SKM-1 (cell line): ENCODE measurements around the gene HIVEP3.

Experiments used
- DNase-seq: peaks from one replicate; lab custom pipeline; 2025; ENCODE audit not compliant: unreplicated experiment; lab: John Stamatoyannopoulos, UW

The HIVEP3 gene

DNA sequence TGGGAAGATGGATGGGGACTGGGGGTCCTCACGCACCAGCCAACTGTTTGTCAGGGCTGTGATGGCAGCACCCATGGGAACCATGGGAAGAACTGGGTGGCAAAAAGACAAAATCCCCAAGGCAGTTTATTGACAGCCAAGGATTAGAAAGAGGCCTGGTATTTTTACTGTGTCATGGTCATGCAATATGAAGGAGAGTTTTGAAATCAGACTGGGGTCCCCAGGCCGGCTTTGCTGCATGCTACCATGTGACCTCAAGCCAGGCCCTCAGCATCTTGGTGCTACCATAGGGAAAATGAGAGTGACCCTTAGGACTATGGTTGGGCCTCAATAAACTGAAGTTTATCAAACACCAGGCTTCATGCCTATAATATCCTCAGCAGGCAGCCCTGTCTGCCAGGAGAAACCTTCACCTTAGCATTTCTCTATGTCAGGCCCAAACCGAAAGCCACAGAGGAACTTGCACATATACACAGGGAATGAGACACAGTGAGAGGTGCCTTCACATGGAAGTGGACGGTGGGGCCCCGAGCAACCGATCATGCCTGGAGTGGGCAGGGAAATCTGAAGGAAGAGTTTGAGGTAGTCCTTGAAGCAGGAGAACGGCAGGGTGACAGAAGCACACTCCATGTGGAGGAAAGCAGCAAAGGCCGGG, 203.2 kb downstream of the HIVEP3 start:
- no peak for DNase-seq

DNA sequence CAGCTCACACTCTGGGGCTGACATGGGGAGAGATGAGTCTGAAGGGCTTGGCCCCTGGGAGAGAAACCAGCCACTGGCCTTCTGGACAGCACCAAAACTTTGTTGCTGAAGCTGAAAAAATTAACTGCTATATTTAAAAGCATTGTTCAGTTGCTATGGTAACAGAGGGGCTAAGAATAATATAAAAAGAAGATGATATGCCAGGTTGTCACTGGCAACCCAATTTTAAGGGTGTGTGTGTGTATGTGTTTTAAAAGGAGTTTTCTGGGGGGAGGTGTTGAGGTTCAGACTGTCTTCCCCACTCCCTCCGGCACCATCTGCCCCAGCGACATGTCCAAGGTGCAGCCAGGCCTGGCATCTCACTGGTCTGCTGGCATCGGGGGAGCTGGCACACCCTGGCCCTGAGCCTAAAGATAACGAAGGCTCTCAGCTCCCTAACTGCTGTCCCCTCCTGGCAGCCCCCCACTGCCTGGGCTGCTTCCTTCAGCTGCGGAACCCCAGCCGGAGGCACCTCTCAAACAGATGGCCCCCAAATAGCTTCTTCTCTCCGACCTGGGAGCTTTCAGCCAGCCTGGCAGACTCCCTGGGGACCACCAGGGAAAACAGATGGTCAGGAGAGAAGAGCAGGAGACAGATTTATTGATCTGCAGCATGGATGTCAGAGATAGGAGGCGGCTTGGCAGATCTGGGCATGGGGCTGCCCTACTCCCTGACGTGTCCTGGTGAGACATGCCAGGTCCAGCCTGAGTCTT, 203.9 kb downstream of the HIVEP3 start:
- no peak for DNase-seq

DNA sequence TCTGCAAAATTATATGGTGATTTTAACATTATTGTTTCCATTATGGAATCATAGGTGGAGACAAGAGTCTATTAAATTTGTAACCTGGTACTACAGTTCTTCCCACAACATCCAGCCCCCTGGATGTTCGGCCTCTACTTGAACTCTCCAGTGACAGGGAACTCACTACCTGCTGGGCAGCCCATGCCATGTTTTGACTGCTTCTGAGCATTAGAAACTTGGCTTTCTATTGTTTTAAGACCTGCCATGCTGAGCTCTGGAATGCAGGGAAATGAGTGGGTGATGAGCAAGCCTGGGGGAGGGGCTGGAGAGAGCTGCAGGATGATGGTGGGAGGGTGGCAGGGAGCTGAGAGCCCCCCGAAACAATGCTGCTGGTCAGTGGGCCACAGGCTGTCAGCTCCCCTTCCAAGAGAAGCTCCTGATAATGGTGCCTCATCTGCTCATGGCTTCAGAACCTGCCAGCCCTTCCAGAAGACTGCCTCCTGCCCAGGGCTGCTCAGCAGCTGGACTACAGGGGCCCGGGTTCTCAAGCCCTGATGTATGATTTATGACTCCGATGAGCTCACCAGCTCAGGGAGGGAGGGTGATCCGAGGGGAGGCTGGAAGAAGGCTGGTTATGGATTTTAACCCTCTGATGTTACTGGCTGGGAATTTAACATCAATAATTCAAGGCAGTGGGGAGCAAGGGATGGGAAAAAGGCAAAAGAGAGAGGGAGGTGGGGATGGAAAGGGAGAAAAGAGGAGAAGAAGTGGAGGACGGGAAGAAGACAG, 205.0 kb downstream of the HIVEP3 start:
- no peak for DNase-seq

DNA sequence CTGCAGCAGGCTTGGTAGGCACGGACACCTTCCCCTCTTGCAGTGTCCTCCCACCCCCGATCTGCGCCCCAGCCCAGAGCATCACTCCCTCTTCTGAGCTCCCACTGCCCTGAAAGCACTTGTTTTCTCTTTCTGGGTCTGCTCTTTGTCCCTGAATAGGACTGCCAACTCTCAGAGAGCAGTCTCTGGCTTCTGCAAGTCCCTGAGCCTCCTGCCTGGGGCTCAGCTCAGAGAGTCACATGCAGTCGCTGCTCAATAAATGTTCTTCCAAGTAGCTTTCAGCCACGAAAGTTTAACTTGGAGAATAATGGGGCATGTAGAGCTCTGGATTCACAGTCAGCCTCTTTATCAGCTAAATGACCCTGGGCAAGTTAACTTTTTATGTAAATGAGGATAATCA, 205.6 kb downstream of the HIVEP3 start:
- DNase-seq = no peak

DNA sequence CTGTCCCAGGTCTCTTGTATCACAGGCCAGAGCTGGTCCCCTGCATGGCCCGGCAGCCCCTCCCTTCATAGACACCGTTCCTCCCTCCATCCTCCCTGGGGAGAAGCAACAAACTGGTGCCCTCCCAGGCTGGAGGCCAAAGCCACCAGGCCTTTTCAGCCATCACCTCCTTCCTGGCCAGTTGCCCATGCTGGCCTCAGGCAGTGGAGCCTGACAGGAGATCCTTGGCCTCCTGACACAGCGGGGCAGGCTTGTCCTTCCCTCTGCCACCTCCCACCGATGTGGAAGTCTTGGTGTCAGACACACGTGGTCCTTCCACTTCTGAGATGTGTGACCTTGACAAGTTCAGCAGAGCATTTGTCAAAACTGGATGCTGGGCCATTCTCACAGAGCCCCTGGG, 206.0 kb downstream of the HIVEP3 start:
- DNase-seq = no peak

DNA sequence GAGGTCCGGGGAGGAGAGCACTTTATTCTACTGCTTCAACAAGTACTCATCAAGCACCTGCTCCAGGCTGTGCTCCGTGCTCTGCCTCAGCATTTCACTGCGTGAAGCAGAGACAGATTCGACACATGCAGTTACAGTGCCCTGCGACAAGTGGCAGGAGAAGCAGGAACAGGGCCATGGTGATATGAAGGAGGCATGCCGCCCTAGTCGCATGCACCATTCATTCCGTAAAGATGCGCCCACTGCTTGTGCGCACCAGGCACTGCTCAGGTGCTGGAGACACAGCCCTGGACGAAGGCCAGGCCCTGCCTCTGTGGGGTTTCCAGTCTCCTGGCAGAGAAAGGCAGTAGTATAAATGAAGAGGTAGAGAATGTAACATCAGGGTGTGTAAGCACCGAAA, 206.6 kb downstream of the HIVEP3 start:
- no peak for DNase-seq

DNA sequence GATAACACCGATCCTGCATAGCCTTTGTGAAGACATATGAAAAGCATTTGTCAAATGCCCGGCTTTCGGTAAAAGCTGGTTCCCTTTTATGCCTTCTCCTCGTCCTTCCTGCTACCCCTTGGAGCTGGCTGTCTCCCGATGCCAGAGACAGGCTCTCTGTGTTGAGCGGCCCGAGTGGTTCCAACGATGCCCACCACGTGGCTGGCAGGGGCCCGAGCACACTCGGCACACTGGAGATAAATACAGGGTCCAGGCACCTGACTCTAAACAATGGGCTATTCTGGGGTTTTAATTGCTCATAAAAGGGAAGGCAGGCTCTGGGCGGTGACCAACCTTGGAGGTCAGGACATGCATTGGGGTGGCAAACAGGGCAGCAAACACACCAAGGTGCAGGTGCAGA, 207.1 kb downstream of the HIVEP3 start:
- no peak for DNase-seq

DNA sequence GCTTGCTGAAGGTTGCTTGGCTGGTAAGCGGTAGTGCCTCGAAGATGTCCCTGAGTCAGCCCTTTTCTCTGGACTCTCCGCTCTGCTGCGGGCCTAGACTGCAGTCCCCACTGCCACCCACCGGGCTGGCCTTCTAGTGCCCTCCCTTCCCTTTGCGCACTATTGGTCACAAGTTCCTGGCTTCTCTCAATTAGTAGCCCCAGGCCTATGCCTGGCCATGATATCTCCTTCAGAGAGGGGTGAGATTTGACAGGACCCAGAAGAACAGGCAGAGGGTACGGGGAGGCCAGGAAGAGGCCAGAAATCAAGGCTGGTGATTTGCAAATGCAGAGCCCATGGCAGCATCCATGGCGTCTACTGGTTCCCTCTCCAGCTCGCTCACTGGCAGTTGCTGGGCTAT, 207.7 kb downstream of the HIVEP3 start:
- no peak for DNase-seq

DNA sequence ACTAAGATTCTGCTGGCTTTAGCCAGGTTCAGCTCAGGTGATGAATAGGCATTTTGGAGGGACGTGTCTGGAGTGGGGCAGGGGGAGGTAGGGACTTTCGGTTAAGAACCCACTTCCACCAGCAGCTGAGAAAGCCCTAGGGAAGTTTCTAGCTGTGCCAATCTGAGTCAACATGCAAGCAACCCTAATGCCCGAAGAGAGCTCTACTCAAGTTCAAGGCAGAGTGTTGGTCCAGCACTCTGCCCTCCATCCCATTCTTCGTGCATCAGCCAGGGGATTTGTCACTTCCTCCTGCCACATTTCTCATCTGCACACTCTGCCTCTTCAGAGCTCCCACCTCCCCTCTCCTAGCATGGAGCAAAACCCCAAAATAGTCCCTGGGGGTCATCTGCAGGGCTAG, 208.8 kb downstream of the HIVEP3 start:
- no peak for DNase-seq

DNA sequence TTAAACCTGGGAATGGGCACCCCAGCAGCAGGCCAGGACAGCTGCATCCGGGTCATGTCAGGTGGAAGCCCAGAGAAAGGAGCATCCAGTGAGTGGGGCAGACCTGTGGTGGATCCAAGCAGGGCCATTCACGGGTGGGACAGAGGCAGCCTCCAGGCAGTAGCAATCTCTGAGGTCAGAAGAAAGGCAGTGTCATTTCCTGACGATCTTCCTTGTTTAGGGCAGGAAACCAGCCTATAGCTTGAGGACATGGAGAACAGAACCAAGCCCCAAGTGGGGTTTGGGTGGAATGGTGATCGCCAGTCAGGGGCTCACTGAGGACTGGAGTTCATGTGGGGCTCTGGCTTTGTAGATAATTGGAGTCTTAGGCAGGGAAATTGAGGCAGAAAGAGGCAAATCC, 209.4 kb downstream of the HIVEP3 start:
- no peak for DNase-seq

DNA sequence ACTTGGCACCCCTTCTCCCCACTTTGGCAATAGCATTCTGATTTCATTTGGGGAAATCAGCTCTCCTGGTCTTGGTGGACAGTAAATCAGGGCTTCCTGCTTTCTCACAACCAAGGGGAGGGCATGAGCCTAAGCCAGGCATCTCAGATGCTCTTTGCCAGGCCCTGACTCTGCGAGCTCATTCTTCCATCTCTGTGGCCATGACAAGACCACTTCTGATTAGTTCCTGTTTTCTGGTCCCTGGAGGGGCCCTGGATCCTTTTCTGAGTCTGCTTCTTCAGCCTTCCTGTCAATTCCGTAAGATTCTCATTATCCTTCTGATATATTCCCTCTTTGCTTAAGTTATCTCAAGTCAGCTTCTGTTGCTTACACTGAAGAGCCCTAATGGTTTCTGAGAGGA, 210.4 kb downstream of the HIVEP3 start:
- DNase-seq = no peak

DNA sequence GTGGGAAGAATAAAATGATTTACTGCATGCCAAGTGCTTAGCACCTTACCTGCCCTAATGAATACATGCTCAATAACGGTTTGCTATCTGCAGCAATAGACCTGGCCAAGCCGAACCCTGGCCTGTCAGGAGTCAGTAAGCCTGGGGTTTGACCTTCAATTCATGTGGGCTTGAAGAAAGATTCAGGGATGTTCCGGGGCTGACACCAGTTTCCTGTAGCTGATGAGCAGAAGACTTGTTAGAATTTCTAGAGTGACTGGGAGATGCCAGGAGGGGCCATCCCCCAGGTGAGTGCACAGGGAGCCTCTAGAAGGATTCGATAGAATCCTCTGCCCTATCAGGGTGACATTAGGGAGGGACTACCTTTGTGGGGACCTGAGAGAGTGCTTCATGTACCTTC, 210.9 kb downstream of the HIVEP3 start:
- no peak for DNase-seq

DNA sequence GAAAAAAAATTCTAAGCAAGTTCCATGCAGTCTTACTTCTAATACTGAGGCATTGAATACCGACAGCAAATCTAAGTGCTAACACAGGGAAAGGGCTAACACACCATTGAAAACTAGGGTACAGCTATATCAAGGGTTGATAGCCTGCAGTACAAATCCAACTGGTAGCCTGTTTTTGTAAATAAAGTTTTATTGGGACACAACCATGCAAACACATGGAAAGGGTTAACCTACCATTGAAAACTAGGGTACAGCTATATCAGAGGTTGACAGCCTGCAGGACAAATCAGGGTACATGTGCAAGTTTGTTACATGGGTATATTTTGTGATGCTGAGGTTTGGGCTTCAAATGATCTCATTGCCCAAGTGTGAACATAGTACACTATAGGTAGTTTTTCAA, 212.9 kb downstream of the HIVEP3 start:
- DNase-seq = no peak

DNA sequence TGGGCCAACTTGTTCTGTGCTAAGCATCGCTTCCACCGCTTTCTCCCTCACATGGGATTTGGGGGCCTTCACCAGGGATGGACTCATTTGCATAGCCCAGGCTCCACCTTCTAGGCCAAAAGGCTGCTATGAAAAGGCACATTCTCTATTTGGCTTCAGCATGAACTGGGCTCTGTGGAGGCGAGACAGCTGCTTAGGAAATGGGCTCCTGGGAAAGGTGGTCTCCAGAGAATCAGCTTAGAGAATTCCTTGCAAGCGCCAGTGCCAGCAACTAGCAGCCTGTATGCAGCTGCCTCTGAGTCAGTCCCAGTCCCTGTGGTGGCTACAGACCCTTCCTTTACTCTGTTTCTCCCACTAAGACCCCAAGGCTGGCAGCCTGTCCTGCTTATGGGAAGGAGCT, 214.5 kb downstream of the HIVEP3 start:
- no peak for DNase-seq

DNA sequence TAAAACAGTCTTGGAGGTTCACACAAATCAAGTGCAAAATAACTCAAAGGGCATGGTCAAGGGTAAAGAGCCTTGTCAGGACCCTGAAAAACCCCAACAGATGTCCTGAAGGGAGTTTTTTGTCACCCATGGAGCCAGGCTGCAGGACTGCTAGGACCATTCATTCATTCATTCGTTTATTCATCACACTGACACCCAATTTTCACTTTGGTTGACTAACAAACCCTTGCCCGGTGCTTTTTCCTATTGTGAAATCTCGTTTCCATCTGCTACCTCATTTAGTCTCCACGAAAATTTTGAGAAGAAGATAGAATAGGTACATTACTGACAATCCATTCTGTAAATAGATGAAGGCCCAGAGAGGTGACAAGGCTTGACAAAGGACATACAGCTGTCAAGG, 216.0 kb downstream of the HIVEP3 start:
- DNase-seq = no peak

DNA sequence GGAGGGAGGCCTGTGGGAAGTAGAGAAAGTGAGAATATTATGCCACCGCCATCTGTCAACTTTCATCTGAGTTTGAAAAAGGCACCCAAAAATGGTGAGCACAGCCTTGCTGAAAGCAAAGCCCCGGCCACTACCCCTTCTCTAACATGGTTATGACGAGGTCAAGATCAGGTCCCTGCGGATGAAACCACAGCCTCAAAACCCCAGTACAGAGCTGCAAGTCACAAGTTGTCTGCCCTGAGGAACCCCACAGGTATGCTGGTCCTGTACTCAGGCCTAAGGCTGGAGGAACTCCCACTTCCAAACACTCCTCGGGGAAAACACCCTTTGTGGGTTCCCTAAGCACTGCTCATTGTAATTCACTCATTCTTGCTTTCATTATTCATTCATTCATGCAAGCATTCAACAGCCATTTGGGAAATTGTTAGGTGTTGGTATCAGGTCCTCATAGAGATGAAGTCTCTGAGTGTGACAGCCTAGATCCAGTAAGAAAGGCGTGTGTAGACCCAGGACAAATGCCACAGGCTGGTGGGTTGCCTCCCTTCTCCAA, 217.7 kb downstream of the HIVEP3 start:
- DNase-seq = no peak

DNA sequence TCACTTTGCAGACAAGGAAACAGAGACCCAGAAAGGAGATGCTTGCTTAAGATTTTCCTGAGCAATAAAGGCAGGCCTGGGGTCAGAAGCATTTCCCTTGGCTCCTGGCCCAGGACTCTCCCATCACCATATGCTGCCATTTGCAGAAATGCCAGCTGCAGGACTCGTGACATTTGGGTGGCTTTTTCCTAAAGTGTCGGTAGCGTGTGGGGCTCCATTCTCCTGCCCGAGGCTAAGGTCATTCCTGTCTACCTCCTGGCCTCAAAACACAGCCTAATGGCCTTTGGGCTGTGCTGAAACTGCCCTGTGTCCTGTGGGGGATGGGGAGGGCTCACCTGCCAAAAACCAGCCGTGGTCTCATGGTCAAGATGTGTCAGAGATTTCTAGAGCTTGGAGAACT, 218.1 kb downstream of the HIVEP3 start:
- no peak for DNase-seq

DNA sequence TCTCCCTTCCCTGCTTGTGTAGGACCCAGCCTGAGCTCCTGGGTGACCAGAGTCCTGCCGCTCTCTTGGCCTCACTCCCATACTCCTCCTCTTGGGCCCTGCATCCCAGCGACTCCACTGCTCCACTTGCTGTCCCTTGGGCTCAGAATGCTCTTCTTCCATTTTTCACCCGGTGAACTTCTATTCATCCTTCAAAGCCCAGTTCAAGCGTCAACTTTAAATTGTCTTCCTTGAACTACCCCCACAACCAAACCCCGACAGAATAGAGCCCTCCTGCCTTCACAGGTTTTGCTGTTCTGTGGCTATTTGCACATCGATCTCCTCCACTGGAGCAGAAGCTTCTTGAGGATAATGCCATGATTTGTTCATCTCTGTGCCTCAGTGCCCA, 218.9 kb downstream of the HIVEP3 start:
- no peak for DNase-seq

DNA sequence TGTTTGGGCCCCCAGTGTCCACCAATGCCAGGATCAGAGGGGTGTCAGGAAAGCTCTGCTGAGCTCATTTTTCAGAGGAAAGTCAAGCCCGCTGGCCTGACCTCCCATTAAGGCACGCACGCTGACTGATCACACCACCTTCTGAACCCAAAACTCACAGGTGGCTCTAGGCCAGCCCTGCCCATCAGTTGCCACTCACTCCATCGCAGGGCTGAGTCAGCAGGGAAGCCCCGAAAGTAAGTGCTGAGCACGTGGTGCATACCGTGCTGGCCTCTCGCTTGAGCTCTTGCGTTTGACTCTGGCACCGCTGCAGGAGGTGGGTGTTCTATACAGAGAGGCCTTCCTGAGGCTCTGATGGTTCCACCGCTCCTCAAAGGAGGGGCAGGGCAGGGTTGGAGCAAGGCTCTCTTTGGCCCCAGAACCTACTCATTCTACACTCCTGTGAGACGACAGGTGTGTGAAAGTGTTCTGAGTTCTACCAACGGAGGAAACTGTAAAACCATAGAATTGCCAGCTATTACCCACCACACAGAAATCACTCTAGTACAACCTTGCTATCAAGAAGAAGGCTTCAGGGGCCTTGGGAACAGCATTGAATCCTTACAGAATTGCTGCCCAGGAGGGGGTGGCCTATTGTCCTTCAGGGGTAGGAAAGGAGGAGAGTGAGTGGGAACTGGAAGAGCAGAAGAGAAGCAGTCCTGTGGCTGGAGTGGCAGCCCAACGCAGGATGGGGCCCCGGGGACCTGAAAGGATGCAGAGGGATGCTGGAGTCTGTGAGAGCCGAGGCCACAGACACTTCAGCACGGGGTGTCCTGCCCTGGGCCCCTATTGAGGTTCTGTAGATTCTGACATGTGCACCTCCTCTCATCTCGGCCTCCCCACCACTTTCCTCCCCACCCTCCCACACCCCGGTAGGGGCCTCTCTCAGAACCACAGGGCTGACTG, 219.5 kb downstream of the HIVEP3 start:
- DNase-seq = no peak

DNA sequence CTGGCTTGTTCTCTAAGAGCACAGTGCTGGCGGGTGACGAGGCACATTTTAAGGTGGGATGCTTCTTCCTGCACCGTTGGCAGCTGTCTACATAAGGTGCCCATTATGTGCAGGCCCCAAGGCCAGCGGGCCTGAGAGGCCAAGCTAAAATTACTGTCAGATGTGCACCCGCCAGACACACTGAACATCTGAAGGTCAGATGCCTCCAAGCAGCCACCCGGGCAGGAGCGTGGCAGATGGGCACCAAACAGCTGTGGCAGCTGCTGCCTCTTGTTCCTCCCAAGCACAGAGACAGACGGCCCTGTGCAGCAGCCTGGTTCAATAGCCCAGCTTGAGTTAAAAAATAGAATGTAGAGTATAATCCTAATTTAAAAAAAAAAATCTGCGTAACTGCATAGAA, 222.3 kb downstream of the HIVEP3 start:
- DNase-seq = no peak
